Measurements from ENCODE around the gene ITGBL1. TPM values are rescaled to one million over a fixed set of nuclear protein-coding genes. Genes with fewer than 3 reads are reported as not detected.

The ITGBL1 gene
- total and polyA plus RNA-seq, 2 of the 8 experiments (the other 6 are each of a cell fraction or from before 2014, with no cell fraction given) = not detected

DNA sequence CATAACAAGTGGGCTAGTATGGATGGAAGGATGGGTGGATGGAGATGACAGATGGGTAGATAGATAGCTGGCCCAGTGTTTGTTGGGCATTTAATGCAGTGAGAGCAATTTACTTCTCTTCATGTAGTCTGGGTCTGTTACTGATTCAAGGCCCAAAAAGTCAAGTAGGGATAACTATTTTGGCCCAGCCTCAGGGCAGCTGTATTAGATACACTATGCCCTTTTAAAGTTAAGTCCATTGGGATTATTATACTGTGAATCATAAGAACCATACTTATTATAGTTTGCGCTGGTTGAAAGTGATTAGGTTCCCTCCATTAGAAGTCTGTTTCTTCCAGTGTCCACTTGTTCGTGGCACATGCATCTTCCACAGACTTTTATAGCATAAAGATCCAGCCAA, 4.7 kb downstream of the ITGBL1 start:
- CTCF ChIA-PET (ENCODE audit: partially characterized antibody) = interaction anchor here (0.7 to 2.1 kb wide), 4 partner anchors 16 to 309 kb away, joined by 3 to 10 read pairs (median 3); no protein-coding TSS in a partner anchor
- H2BK5ac ChIP-seq (ENCODE audit: low read depth, low read length) = no peak overlapping the region
- no peak overlapping the region for H3K27ac ChIP-seq (ENCODE audit: low read depth, low read length)
- no peaks in the 10 kb centered on the region for H3K4me1 ChIP-seq (replicated peaks in 1 of 4; ENCODE audit: control insufficient read depth in 3 of 4, insufficient read depth in 4 of 4, low read length in 3 of 4)
- H3K27me3 ChIP-seq (replicated peaks in 1 of 4; ENCODE audit: control insufficient read depth in 3 of 4, extremely low read depth in 1 of 4, insufficient read depth in 3 of 4, low read length in 3 of 4) = no peaks in the 10 kb centered on the region
- H3K9me3 ChIP-seq (ENCODE audit: insufficient read depth in 2 of 2, low read depth in 1 of 2, low read length in 1 of 2) = no peaks in the 10 kb centered on the region
- H3K79me1 ChIP-seq (ENCODE audit: low read depth, low read length) = no peaks in the 10 kb centered on the region
- no peaks in the 10 kb centered on the region for H3K36me3 ChIP-seq (ENCODE audit: control insufficient read depth in 2 of 4, insufficient read depth in 4 of 4, low read length in 3 of 4)
- H3K79me2 ChIP-seq (ENCODE audit: control insufficient read depth in 1 of 2, insufficient read depth in 2 of 2, low read length in 2 of 2) = no peaks in the 10 kb centered on the region
- H3K23me2 ChIP-seq (ENCODE audit: low read depth, low read length) = no peaks in the 10 kb centered on the region
- no peak overlapping the region for H2BK20ac ChIP-seq (ENCODE audit: low read length)
- WGBS, 2 experiments (ENCODE audit: extremely low coverage in 1 of 2, insufficient coverage in 1 of 2, insufficient read length in 1 of 2, insufficient replicate concordance in 2 of 2, low coverage in 1 of 2, low lambda C conversion rate in 2 of 2, missing lambda C conversion rate in 1 of 2) = 97% methylated on average over 2 of the region's 2 CpGs; no CpG with 5 or more reads in 1 of the 2 experiments
- H2AK5ac ChIP-seq (ENCODE audit: low read depth, low read length) = no peak overlapping the region
- no peak for DNase-seq (ENCODE audit: low read depth in 1 of 2, low spot score in 2 of 2)
- no peaks in the 10 kb centered on the region for H4K20me1 ChIP-seq (replicated peaks in 1 of 2; ENCODE audit: control insufficient read depth in 1 of 2, insufficient read depth in 2 of 2, low read length in 2 of 2)
- no peak overlapping the region for H3K23ac ChIP-seq (ENCODE audit: insufficient read length)
- H3K4me2 ChIP-seq (ENCODE audit: insufficient read depth in 1 of 2, low read depth in 2 of 2, low read length in 2 of 2) = no peak overlapping the region
- no peak for FAIRE-seq
- H3K4me3 ChIP-seq (ENCODE audit: extremely low read depth in 1 of 4, insufficient read depth in 2 of 4, low read depth in 3 of 4, low read length in 4 of 4) = no peak overlapping the region
- POLR2A ChIA-PET (ENCODE audit: partially characterized antibody) = no interaction called here
- H4K8ac ChIP-seq (ENCODE audit: extremely low read depth, insufficient read depth, low read length) = no peak overlapping the region
- no peak overlapping the region for H3K4ac ChIP-seq (replicated peaks; ENCODE audit: insufficient read length, low read depth, low read length)
- no peak overlapping the region for H3K18ac ChIP-seq (ENCODE audit: extremely low read depth, low read length)
- no peak overlapping the region for H3K56ac ChIP-seq (replicated peaks; ENCODE audit: insufficient read length, low read depth, low read length)
- H4K91ac ChIP-seq (replicated peaks; ENCODE audit: insufficient read length, low read length) = no peak overlapping the region
- H4K5ac ChIP-seq (ENCODE audit: insufficient read length, low read depth, low read length) = no peak overlapping the region
- H3K9ac ChIP-seq (replicated peaks in 1 of 4; ENCODE audit: extremely low read depth in 1 of 4, low read depth in 3 of 4, low read length in 3 of 4) = no peak overlapping the region
- no peak overlapping the region for H2BK120ac ChIP-seq (replicated peaks; ENCODE audit: low read depth, low read length)
- H2AFZ ChIP-seq (ENCODE audit: low read length) = no peak overlapping the region
- no peak overlapping the region for H2BK12ac ChIP-seq (ENCODE audit: low read depth, low read length)
- no peak overlapping the region for H2BK15ac ChIP-seq (ENCODE audit: low read length)
- H3K14ac ChIP-seq (ENCODE audit: insufficient read length) = no peak overlapping the region
- TF ChIP-seq CBX5 (IDR thresholded peaks at IDR 0.05; ENCODE audit: low read depth, low read length) (no peak), SP2 (IDR thresholded peaks at IDR 0.05; ENCODE audit: low read length) (no peak), SP4 (IDR thresholded peaks at IDR 0.05; ENCODE audit: low read length) (no peak), GTF2F1 (IDR thresholded peaks at IDR 0.05; ENCODE audit: borderline replicate concordance, low read depth, low read length) (no peak), KDM5A (IDR thresholded peaks at IDR 0.05; ENCODE audit: low read length) (no peak), CHD2 (IDR thresholded peaks at IDR 0.05; ENCODE audit: low read length) (no peak), CBX8 (IDR thresholded peaks at IDR 0.05; ENCODE audit: borderline replicate concordance, low read depth, low read length) (no peak), EP300 (IDR thresholded peaks at IDR 0.05; ENCODE audit: borderline replicate concordance in 1 of 2, low read depth in 2 of 2, low read length in 2 of 2) (no peak), KDM4A (IDR thresholded peaks at IDR 0.05; ENCODE audit: low read depth, low read length, severe bottlenecking) (no peak)
- TF ChIP-seq, protein P1, sequence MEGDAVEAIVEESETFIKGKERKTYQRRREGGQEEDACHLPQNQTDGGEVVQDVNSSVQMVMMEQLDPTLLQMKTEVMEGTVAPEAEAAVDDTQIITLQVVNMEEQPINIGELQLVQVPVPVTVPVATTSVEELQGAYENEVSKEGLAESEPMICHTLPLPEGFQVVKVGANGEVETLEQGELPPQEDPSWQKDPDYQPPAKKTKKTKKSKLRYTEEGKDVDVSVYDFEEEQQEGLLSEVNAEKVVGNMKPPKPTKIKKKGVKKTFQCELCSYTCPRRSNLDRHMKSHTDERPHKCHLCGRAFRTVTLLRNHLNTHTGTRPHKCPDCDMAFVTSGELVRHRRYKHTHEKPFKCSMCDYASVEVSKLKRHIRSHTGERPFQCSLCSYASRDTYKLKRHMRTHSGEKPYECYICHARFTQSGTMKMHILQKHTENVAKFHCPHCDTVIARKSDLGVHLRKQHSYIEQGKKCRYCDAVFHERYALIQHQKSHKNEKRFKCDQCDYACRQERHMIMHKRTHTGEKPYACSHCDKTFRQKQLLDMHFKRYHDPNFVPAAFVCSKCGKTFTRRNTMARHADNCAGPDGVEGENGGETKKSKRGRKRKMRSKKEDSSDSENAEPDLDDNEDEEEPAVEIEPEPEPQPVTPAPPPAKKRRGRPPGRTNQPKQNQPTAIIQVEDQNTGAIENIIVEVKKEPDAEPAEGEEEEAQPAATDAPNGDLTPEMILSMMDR (IDR thresholded peaks at IDR 0.05; ENCODE audit: control extremely low read depth in 1 of 3, insufficient read depth in 1 of 3, low read depth in 1 of 3, low read length in 3 of 3) = no peak
- TF ChIP-seq, protein P2, sequence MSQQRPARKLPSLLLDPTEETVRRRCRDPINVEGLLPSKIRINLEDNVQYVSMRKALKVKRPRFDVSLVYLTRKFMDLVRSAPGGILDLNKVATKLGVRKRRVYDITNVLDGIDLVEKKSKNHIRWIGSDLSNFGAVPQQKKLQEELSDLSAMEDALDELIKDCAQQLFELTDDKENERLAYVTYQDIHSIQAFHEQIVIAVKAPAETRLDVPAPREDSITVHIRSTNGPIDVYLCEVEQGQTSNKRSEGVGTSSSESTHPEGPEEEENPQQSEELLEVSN (IDR thresholded peaks at IDR 0.05) = no peak
